Stimulated activated CD4-positive, alpha-beta T cell treated with anti-CD3 and anti-CD28 coated beads, TNF-alpha, amount 100 ng/mL, for 1 hour (primary cell): ENCODE data around the gene ADGRF3.
"Not testable (repeated sequence)": the region's sequence is repeated elsewhere in the genome, so short reads cannot be mapped to it uniquely, and the experiment has no call there.

ENCODE experiments used
- DNase-seq, 3 donors: peaks; one replicate each; pipeline ENCODE4 v3.0.0-alpha.2; 2020; ENCODE audit warnings: low read depth in 3 of 3, low spot score in 1 of 3

The ADGRF3 gene

GRCh38 chr2:26283606-26284005 lies 63.0 kb downstream of the ADGRF3 start:
- DNase-seq: no peak

- DNase-seq: no peak
These were observed 65.4 kb downstream of the ADGRF3 start for GRCh38 chr2:26281226-26281625.

- DNase-seq: no peak
These were observed 66.7 kb downstream of the ADGRF3 start for GRCh38 chr2:26279886-26280285.

GRCh38 chr2:26276484-26277227 lies 69.9 kb downstream of the ADGRF3 start:
- no peak for DNase-seq

- DNase-seq: no peak
These were observed 72.5 kb downstream of the ADGRF3 start for GRCh38 chr2:26274058-26274613.

GRCh38 chr2:26273501-26273900 lies 73.1 kb downstream of the ADGRF3 start:
- DNase-seq: no peak

GRCh38 chr2:26270373-26270772 lies 76.2 kb downstream of the ADGRF3 start:
- no peak for DNase-seq

GRCh38 chr2:26269571-26270158 lies 76.9 kb downstream of the ADGRF3 start:
- DNase-seq: no peak

GRCh38 chr2:26268670-26269385 lies 77.8 kb downstream of the ADGRF3 start:
- not testable (repeated sequence) for DNase-seq

GRCh38 chr2:26268213-26268612 lies 78.4 kb downstream of the ADGRF3 start:
- no peak for DNase-seq

GRCh38 chr2:26258836-26259235 lies 87.8 kb downstream of the ADGRF3 start:
- not testable (repeated sequence) for DNase-seq
